HG03457 (cell line): Measurements from ENCODE around the gene TBC1D14.

Source experiments
- ATAC-seq: cut with Tn5 transposase; IDR thresholded peaks from one replicate; pipeline ENCODE4 v1.9.1; 2021; ENCODE audit warnings: moderate number of reproducible peaks; ENCODE audit not compliant: unreplicated experiment

TBC1D14 gene

DNA sequence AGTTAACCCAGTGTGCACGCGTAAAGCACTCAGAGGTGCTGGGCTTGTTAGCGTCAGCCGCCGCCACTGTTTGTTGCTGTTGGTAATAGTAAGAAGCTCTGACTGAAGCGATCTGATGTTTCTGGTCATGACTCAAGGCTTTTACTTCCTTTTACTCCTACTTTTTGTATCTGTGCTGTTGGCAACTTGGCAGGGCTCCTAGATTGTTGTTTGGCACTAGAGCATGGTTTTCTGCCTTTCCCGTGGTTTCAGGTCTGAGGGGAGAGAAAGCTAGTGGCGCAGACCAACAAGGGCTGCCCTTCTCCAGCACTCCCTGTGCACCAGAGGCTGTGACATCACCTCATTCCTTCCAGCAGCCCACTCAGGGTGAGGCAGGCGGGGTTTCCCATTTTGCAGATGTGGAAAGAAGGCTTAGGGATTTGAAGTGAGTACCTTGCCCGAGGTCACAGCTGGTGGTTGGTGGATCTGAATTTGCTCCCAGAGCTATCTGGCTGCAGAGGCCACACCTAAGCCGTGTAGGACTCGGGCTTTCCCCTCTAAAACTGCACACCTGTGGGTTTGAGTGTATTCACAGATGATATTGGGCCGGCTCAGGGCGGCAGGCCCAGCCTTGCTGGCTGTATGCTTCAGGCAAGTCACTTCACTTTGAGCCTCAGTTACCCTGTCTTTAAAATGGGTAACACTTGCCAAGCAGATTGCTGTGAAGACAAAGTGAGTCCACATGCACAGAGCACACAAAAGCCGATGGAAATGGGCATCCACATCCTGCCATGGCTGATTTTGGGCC is 82.3 kb downstream of the TBC1D14 start:
- no peak for ATAC-seq

DNA sequence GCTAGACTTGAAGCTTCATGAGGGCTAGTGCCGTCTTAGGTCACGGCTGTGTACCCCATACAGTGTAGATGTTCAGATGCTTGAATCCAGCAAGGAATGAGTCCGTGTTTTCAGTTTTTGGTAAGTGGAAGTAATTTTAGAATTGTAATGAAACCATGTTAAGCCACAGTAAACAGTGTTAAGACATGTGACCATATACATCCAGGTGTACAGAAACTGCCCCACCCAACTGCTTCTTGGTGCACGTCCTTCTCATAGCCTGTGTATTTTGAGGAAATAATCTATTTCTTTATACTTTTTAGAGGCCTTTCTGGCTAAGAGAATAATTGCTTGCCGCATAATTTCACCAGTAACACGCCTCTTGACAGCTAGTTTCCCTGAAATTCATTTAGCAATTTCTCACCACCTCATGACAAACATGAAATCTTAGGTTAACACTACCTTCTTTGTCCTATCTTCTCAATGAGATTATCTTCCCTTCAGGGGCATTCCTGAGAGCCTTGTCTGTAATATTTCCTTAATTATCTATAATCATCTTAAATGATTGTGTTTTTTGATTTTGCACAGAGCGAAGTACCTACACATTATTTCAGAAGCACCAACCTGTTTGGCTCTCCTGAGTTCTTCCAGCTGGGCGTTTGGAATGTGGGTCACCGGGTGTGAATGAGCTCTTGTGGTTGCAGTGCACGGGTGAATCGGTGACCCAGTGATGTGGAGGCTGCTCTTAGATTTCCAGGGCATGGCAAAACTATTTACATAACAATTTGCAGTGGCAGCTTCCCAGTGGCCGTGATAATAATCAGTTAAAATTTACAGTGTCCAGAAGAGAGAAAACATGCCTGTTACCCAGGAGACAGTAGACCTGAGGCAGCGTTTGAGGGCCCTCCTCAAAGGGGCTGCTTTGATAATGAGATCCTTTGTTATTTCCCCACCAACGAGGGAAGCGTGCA is 83.4 kb downstream of the TBC1D14 start:
- no peak for ATAC-seq

DNA sequence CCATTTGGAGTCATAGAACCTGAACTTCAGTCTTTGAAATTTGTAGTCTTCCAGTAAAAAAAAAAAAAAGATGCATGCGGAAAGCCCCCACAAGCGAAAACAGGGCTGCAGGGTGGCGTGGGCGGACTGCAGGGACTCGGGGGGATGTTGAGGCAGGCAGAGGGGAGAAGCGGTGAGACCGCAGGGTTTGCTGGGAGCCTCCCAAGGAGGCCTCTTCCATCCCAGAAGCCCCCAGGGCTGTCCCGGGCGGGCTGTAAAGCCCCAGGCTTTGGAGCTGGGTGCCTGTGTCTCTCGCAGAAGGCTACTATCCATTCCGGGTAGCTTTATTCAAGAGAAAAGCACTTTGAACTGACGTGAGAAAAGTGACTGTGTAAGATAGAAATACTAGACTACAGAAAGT is 86.9 kb downstream of the TBC1D14 start:
- no peak for ATAC-seq

DNA sequence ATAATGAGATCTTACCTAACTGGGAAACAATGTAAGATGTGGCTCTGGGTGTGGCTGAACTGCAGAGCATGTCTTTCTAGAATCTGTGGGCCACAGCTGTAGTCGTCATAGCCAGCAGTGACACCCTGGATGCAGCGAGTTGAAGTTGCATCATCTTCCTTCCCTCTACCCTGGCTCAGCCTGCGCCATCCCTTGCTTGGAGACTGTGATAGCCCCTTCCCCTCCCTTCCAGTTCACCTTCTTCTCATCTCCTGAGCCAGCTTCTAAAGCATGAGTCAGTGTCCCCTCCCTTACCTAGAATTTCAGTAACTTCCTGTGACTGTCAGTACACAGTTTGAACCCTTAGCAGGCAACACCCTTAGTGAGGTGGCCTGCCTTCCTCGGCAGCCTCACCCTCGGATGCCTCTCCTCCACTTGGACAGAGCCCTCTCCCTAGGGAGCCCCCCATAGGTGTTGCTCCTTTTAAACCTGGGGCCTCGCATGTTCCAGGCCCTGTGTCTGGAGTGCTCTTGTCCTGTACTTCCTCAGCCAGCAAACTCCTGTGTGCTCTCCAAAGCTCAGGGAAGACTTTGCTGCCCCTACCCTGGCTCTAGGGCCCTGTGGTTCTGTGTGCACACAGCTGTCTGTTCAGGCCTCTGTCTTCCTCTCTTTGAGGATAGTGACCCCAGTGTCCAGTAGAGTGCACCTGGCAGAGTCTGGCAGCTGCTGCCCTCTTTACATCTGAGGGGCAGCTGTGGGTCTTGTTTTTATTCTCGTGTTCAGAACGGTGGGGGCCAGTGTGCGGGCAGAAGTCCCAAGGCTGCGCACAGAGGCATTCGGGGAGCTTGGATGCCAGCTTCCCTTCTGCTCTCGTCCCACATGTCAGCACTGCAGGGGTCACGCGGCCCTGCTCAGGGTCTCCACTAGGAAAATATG is 89.8 kb downstream of the TBC1D14 start:
- no peak for ATAC-seq

DNA sequence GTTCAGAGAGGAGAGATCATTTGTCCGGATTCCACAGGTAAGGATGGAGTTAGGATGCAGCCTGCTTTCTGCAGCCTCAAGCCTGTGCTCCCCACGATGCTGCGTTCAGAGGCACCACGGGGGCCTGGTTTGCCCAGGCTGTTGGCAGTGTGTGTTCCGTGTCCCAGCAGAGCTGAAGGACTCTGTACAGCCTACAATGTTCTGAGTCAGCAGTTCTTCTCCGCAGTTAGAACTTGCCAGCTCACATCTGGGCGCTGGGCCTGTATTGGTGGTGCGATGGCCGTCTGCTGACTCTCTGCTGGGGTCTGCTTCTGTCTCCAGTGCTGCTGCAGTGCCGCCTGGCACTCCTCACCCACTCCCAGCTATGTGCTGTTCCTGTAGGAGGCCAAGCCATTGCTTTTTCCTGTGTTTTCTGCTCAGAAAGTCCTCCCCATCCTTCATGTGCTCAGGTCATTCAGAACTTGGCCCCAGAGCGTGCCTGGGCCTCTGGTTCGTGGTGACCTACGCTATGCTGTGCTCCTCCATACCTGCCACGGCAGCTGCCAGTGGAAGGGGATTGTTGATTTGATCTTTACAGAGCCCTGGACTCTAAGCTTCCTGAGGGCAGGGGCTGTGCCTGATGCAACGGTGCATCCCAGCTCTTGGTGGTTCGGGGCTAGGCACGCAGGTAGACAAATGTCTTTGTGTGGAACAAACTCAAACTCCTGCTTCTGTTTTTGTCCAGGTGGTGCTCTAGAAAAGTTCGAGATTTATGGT is 91.0 kb downstream of the TBC1D14 start:
- no peak for ATAC-seq

DNA sequence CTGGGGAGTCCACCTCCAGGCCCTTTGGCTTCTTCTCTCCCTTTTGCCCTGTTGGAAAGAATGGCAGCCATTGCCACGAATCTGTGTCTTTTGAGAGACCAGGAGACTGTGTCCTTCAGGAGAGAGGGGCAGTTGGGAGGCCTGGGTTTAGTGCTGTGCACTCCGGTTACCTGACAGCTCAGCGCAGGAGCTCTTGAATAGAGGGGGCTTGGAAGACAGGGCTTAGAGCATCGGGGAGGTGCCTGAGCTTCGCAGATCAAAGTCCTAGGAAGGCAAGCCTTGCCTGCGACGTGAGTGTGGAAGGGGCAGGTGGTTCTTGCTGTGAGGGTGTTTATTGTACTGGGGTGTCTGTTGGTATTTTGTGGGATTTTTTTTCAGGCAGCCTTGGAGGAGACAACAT is 91.6 kb downstream of the TBC1D14 start:
- no peak for ATAC-seq

DNA sequence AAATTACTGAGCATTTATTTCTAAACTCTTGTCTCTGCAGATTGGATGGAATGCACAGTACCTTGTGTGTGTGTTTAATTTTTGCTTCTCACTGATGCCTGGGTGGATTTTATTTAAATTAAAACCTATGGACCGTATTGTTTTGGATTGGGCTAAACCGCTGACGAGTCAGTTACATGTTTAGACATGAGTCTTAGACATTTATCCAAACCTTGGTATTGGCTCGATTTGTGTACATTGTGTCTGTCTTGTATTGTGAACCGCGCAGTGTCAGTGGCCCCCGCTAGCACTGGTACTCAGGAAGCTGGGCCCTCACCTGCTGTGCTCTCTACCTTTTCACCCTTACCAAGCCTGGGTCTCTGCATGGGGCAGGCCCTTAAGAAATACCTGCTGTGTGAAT is 92.7 kb downstream of the TBC1D14 start:
- no peak for ATAC-seq

DNA sequence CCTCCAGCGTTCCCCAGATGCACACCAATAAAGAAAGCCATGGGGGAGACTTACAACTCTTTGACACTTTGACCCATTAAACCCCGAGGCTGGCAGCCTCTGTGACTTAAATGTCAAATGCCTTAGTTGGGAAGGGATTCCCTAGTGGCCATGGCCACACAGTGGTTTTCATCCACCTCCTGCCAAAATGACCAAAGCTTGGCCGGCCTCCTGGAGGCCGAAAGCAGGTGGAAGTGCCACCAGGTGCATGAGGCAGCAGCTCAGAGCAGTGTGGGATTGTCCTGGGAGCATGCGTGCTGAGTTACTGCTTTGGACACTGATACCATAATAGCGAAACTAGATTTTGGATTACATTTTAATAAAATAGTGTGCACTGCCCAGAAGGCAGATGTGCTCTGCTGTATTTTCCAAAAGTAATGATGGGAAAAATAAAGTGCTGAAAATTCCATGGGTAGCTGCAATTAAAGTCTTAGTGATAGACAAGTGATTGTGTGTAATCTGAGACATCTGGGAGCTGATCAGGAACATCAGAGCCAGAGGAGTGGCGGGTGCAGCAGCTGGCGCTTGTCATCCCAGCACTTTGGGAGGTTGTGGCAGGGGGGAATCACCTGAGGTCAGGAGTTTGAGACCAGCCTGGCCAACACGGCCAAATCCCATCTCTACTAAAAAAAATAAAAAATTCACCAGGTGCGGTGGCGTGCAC is 93.7 kb downstream of the TBC1D14 start:
- ATAC-seq: no peak

DNA sequence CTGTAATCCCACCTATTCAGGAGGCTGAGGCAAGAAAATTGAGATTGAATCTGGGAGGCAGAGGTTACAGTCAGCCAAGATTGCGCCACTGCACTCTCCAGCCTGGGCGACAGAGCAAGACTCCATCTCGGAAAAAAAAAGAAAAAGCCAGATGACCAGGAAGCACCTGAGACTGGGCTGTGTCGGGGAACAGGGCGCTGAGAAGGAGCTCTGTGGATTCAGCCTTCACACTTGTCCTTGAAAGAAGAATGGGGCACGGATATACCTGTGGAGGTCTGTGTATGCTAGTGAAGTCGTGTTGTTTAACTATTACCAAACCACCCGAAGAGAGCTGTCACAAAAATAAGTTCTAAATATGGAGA is 94.2 kb downstream of the TBC1D14 start:
- ATAC-seq: no peak

DNA sequence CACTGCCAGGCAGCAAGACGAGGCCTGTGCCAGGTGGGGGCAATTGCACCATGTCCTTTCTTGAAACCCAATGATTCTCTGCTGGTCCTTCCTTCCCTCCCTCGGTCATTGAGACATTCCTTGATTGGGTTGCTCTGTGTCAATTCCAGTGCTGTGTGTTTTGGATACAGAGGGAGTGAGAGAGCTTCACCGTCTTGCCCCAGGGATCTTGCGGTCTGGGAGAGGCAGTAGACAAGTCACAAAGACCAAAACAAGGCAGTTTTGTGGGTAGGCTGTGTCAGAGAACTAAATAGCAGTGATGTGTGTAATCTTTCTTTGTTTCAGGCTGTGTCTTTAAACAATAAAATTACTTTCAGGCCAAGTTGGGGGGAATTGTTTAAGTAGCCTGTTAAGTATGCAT is 94.7 kb downstream of the TBC1D14 start:
- no peak for ATAC-seq

DNA sequence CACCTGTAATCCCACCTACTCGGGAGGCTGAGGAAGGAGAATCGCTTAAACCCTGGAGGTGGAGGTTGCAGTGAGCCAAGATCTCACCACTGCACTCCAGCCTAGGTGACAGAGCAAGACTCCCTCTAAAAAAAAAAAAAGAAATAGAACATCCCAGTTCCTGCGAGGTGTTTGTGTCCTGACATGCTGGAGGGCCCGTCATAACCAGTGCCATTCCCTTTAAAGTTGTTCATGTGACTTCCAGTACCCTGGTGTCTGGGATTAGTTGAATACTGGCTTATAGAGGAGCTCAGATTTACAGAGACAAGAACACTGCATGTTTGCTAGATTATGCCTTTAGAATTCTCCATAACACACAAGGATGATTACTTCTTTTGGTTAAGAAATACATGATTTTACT is 95.9 kb downstream of the TBC1D14 start:
- no peak for ATAC-seq

DNA sequence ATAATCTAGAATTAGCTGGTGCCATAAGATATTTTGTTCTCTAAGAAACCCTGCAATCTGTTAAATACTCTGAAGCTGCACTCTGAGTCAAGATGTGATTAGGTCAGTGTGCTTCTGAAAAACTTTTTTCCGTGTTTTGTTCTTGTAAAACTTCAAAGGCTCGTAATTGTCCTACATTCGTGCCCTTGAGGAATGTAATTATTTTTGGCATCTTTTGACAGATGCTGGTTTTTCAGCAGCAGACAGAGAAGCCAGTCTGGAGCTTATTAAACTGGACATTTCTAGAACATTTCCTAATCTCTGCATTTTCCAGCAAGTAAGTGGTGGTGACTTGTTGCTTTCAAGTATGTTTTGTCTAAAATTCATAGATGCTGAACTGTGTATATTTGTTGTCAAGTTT is 96.8 kb downstream of the TBC1D14 start:
- ATAC-seq: no peak

DNA sequence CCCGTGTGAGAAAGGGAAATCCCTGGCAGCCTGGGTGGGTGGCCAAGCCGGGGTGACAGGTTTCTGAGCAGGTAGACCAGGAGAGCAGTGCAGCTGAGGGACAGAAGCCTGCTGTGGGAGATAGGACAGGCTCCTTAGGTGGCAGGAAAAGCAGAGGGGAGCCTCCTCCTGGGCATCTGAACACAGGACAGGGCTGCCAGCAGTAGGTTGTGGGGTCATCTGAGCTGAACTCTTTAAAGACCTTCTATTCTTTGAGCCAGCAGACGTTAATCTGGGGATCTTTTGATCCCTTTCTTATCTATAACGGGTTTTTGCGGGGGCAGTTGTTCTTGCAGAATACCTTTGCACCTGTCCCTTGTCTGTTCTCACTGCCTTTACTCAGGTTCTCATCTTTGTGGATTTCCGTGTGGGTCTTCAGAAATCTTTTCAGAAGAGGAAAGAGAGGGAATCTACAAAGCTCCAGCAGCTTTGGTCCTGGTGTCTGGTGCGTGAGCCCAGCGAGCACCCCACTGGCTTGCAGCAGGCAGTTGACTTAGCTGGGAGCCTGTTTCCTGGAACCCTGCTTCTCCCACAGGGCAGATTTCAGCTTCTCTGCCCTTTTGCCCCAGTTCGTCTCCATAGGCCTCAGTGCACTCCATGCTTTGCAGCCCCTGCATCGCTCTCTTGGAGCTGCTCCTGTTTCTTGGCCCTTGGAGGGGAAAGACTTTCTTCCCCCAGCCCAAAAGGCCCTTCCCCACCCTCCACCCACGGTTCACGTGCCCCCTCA is 97.7 kb downstream of the TBC1D14 start:
- no peak for ATAC-seq

DNA sequence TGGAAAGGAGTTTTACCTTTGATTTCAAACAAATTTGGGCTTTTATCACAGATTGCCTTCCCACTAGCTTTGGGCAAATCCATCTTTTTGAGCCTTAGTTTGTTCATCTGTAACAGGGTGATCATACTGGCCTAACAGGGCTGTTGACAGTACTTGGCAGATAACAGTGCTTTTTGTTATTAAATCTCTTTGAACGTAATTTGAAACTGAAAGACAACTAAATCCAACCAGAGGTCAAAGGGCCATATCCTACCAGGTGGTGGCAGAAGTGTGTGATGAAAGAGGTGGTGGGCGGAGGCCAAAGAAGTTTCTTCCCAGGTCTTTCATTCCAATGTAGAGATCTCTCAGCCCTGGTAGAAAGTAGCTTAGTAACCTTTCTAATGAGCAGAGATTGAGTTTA is 98.3 kb downstream of the TBC1D14 start:
- no peak for ATAC-seq

DNA sequence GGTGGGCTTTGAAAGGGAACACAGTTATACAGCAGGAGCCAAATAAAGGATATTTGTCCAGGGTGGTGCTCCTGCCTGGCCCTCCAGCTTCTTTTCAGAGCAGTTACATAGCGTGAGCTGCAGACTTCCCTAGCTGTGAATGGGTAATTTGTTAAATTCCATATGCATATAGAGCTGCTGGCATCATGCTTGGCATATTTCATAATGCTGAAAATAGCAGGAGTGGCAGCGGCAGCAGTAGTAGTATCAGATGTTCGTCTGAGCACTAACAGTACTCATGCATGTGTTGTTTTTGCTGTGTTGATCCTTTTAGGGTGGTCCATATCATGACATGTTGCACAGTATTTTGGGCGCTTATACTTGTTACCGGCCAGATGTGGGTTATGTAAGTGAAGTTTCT is 99.9 kb downstream of the TBC1D14 start:
- ATAC-seq: no peak

DNA sequence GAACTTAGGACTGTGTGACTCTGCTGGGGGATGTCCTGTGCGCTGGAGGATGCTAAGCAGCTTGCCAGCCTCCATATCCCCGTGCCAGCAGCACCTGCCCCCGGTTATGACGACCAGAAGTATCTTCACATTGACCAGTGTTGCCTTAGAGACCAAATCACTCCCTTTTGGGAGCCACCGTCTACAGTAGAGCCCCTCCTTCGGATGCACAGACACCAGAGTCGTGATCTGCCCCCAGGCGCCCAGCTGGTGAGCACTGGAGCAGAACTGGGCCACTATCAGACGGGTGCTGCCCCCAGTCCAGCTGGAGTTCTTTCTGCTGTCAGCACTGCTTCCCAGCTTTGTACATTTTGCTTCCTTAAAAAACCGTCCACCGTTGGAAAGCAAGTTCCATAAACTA is 103.5 kb downstream of the TBC1D14 start:
- no peak for ATAC-seq

DNA sequence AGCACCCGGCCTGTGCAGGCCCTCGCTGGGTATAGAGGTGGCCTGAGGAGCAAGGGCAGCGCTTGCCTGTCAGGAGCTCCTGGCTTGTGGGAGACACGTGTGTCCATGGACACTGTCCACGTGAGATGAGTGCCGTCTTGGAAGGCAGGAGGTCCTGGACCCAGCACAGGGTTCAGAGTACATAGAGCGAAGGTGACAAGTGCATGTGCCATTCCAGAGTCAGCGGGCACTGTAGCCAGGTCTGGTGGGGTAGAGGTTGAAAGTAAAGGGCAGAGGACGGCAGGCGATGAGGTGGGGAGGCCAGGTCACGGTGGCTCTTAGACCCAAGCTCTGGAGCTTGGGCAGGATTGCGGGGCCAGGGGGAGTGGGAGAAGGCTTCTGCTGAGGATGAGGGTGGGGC is 105.2 kb downstream of the TBC1D14 start:
- ATAC-seq: no peak

DNA sequence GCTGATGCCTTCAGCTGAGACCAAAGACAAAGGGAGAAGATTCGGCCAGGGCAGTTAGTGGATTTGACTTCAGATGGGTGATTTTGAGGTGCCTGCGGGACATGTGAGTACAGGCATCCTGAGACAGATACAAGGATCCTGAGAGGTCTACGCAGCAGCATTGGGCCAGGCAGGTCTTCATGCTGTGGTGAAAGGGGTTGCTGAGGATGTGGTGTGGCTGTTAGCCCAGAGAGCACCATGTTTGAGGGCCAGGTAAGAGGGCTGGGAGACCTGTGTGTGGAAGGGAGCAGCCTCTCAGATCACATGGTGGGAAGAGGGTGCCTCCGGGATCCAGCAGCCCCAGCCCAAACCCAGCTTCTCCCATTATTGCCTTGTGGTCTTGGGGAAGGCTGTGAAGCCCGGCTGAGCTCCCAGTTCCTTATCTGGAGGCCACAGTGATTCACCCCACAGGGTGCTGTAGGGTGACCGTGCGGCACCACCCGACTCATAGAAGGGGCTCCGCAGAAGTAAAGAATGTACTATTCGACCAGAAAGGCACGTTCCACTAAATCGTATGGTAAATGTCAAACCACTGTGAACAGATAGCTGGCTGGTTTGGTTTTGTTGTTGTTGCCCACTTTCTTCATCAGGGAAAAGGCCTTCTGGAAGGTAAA is 105.9 kb downstream of the TBC1D14 start:
- no peak for ATAC-seq

DNA sequence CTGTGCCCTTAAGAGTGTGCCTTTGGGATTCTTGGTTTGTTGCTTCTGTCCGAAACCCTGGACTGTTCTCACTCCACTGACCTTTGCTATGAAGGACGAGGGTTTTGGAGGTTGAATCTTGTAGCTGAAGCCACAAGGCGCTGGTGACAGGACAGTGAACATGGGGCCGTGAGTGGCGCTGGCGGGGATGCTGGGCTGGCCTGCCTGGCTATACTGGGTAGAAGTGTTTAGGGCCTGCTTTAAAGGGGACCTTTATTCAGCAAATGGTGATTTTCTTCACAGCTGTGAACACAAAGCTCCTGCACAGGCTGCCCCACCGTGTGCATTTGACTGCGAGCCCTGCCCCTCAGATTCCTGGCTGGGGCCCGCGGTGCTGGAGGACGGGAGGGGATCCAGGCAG is 106.5 kb downstream of the TBC1D14 start:
- no peak for ATAC-seq
